HEK293 (cell line): Measurements from ENCODE around the gene ARHGAP26.

Experiments used
- CTCF ChIA-PET: fragments of 350-600 bp; formaldehyde crosslinking; extraction: SDS; loops from one replicate; lab custom pipeline; 2021; ENCODE audit warnings: antibody characterized with exemption; lab: Yijun Ruan, JAX
- POLR2A ChIA-PET: fragments of 300-600 bp; formaldehyde crosslinking; extraction: SDS; loops from one replicate; lab custom pipeline; 2020; ENCODE audit warnings: antibody characterized with exemption, inconsistent platforms; lab: Yijun Ruan, JAX
- H3K27ac ChIP-seq: fragments of 200-500 bp; sonication (Bioruptor generic); 2 replicates; pipeline ENCODE4 v1.5.1; 2014; ENCODE audit warnings: low read depth, low read length, control low read depth, inconsistent platforms; ENCODE audit errors: extremely low read depth
- H3K36me3 ChIP-seq, 2 experiments: fragments of 200-500 bp in 1 of 2; sonication (Bioruptor generic) in 1 of 2; 1 replicate in 1 of 2; 2 replicates in 1 of 2; pipeline ENCODE4 v1.5.1; 2014 to 2017; ENCODE audit warnings: inconsistent platforms in 2 of 2, low read length in 2 of 2; ENCODE audit not compliant: control insufficient read depth in 2 of 2, insufficient read depth in 1 of 2
- H3K4me1 ChIP-seq: fragments of 200-500 bp; sonication (Bioruptor generic); 2 replicates; pipeline ENCODE4 v1.5.1; 2014; ENCODE audit warnings: mild to moderate bottlenecking, low read length, inconsistent platforms; ENCODE audit not compliant: control insufficient read depth, insufficient read depth
- H3K4me3 ChIP-seq: 2 replicates; pipeline ENCODE4 v1.5.1; 2011; ENCODE audit warnings: low read depth, mild to moderate bottlenecking, control low read depth, low read length, moderate library complexity
- H3K9me3 ChIP-seq: fragments of 200-500 bp; sonication (Bioruptor generic); 2 replicates; pipeline ENCODE4 v1.5.1; 2014; ENCODE audit warnings: low read depth, low read length, inconsistent platforms; ENCODE audit not compliant: control insufficient read depth, insufficient read depth
- GLIS1 ChIP-seq: fragments of 450-650 bp; formaldehyde crosslinking; IDR thresholded peaks from 2 replicates; pipeline ENCODE4 v1.5.1; 2016; ENCODE audit warnings: missing biosample characterization, missing genetic modification characterization
- SETDB1 ChIP-seq: IDR thresholded peaks from one replicate; pipeline ENCODE4 v1.6.1; 2017; ENCODE audit warnings: mild to moderate bottlenecking, low read length, moderate library complexity, mixed read lengths; ENCODE audit not compliant: insufficient read length
- ZFHX2 ChIP-seq: fragments of 450-650 bp; formaldehyde crosslinking; conservative IDR thresholded peaks from 2 replicates; pipeline ENCODE4 v1.5.1; 2016; ENCODE audit warnings: missing biosample characterization, missing genetic modification characterization
- ZFP37 ChIP-seq: fragments of 450-650 bp; formaldehyde crosslinking; IDR thresholded peaks from 2 replicates; pipeline ENCODE4 v1.5.1; 2016; ENCODE audit warnings: missing biosample characterization, missing genetic modification characterization
- ZFP69B ChIP-seq: fragments of 450-650 bp; formaldehyde crosslinking; IDR thresholded peaks from 2 replicates; pipeline ENCODE4 v1.5.1; 2016; ENCODE audit warnings: missing biosample characterization, missing genetic modification characterization
- ZNF169 ChIP-seq: fragments of 450-650 bp; formaldehyde crosslinking; IDR thresholded peaks from 2 replicates; pipeline ENCODE4 v1.5.1; 2016; ENCODE audit warnings: missing biosample characterization, missing genetic modification characterization
- ZNF335 ChIP-seq: fragments of 450-650 bp; formaldehyde crosslinking; conservative IDR thresholded peaks from 2 replicates; pipeline ENCODE4 v1.5.1; 2016; ENCODE audit warnings: missing biosample characterization, missing genetic modification characterization
- ZNF514 ChIP-seq: fragments of 450-650 bp; formaldehyde crosslinking; IDR thresholded peaks from 2 replicates; pipeline ENCODE4 v1.5.1; 2016; ENCODE audit warnings: missing biosample characterization, missing genetic modification characterization
- ZNF529 ChIP-seq: fragments of 450-650 bp; formaldehyde crosslinking; IDR thresholded peaks from 2 replicates; pipeline ENCODE4 v1.5.1; 2017; ENCODE audit warnings: missing genetic modification characterization, missing biosample characterization; ENCODE audit not compliant: insufficient replicate concordance
- ZNF629 ChIP-seq: fragments of 450-650 bp; formaldehyde crosslinking; IDR thresholded peaks from 2 replicates; pipeline ENCODE4 v1.5.1; 2017; ENCODE audit warnings: missing biosample characterization, missing genetic modification characterization
- ZNF660 ChIP-seq: fragments of 450-650 bp; IDR thresholded peaks from 2 replicates; pipeline ENCODE4 v1.5.1; 2018; ENCODE audit warnings: missing biosample characterization, mild to moderate bottlenecking, missing genetic modification characterization
- ZNF701 ChIP-seq: fragments of 450-650 bp; formaldehyde crosslinking; IDR thresholded peaks from 2 replicates; pipeline ENCODE4 v1.5.1; 2016; ENCODE audit warnings: missing biosample characterization, missing genetic modification characterization
- ZXDB ChIP-seq: fragments of 450-650 bp; formaldehyde crosslinking; IDR thresholded peaks from 2 replicates; pipeline ENCODE4 v1.5.1; 2016; ENCODE audit warnings: missing biosample characterization, missing genetic modification characterization
- TF ChIP-seq, protein P1 (sequence below): fragments of 450-650 bp; formaldehyde crosslinking; IDR thresholded peaks from 2 replicates; pipeline ENCODE4 v1.5.1; 2016; ENCODE audit warnings: missing biosample characterization, missing genetic modification characterization
- TF ChIP-seq, protein P2 (sequence below): fragments of 450-650 bp; formaldehyde crosslinking; IDR thresholded peaks from 2 replicates; pipeline ENCODE4 v1.5.1; 2017; ENCODE audit warnings: missing biosample characterization, missing genetic modification characterization
- TF ChIP-seq, protein P3 (sequence below): fragments of 450-650 bp; formaldehyde crosslinking; IDR thresholded peaks from 2 replicates; pipeline ENCODE4 v1.5.1; 2016; ENCODE audit warnings: missing biosample characterization, missing genetic modification characterization
- TF ChIP-seq, protein P4 (sequence below): fragments of 450-650 bp; formaldehyde crosslinking; conservative IDR thresholded peaks from 2 replicates; pipeline ENCODE4 v1.5.1; 2016; ENCODE audit warnings: low read depth, missing biosample characterization, missing genetic modification characterization

The ARHGAP26 gene

DNA sequence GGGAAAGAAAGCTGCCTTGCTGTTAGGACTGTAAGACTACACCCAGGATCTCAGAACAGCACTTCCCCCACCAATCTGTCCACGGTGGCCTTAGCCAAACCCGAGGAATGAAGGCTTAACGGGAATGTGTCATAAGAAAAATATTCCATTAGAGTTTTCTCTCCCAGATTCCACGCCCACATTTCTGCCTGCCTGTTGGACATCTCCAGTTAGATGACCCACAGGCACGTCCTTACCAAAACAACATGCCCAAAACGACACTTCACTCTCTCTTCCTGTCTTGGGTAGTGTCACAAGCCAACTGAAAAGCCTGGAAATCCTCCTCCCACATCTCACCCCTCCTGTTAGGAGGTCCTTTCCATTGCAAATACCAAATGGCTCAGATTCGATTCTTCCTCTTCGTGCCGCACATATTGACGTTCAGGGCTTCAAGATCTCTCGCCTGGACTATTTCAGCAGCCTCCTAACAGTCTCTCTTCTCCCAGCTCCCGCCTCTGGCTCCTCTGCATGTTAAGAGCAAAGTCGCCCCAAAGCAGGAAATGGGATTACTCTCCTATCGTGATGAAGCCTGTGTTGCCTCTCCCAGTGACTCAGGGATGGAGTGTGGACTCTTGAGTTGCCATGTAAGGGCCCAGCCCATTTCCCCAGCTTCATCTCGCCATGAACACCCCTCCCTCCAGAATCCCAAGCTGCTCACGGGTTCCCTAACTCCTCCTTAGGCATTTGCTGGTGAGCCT lies 474.0 kb downstream of the ARHGAP26 start (continued):
- TF ChIP-seq, protein P1, sequence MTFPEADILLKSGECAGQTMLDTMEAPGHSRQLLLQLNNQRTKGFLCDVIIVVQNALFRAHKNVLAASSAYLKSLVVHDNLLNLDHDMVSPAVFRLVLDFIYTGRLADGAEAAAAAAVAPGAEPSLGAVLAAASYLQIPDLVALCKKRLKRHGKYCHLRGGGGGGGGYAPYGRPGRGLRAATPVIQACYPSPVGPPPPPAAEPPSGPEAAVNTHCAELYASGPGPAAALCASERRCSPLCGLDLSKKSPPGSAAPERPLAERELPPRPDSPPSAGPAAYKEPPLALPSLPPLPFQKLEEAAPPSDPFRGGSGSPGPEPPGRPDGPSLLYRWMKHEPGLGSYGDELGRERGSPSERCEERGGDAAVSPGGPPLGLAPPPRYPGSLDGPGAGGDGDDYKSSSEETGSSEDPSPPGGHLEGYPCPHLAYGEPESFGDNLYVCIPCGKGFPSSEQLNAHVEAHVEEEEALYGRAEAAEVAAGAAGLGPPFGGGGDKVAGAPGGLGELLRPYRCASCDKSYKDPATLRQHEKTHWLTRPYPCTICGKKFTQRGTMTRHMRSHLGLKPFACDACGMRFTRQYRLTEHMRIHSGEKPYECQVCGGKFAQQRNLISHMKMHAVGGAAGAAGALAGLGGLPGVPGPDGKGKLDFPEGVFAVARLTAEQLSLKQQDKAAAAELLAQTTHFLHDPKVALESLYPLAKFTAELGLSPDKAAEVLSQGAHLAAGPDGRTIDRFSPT (tag by site-specific recombination), result peak; percentile 49; the same call in 1 of the 2 replicates
- TF ChIP-seq ZFP37 (tag by site-specific recombination), result peak; percentile 62; the same call in 1 of the 2 replicates
- peak; percentile 47 for TF ChIP-seq GLIS1 (tag by site-specific recombination)
- TF ChIP-seq, protein P2, sequence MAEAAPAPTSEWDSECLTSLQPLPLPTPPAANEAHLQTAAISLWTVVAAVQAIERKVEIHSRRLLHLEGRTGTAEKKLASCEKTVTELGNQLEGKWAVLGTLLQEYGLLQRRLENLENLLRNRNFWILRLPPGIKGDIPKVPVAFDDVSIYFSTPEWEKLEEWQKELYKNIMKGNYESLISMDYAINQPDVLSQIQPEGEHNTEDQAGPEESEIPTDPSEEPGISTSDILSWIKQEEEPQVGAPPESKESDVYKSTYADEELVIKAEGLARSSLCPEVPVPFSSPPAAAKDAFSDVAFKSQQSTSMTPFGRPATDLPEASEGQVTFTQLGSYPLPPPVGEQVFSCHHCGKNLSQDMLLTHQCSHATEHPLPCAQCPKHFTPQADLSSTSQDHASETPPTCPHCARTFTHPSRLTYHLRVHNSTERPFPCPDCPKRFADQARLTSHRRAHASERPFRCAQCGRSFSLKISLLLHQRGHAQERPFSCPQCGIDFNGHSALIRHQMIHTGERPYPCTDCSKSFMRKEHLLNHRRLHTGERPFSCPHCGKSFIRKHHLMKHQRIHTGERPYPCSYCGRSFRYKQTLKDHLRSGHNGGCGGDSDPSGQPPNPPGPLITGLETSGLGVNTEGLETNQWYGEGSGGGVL (tag by site-specific recombination), result peak; percentile 52; the same call in 1 of the 2 replicates
- no peak for TF ChIP-seq ZXDB (tag by site-specific recombination)
- peak; percentile 71 for TF ChIP-seq ZFHX2 (tag by site-specific recombination)
- no peak for TF ChIP-seq ZNF514 (tag by site-specific recombination)
- TF ChIP-seq ZNF335 (tag by site-specific recombination), result peak; percentile 47; the same call in 1 of the 2 replicates

DNA sequence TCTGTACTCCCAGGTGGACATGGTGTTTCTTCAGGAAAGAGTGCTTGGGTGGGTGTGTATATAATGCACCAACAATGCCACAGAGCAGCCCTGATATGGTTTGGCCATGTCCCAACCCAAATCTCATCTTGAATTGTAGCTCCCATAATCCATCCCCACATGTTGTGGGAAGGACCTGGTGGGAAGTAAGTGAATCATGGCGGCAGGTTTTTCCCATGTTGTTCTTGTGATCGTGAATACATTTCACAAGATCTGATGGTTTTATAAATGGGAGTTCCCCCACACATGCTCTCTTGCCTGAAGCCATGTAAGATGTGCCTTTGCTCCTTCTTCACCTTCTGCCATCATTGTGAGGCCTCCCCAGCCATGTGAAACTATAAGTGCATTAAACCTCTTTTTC lies 474.8 kb downstream of the ARHGAP26 start:
- H3K27ac ChIP-seq, result no peak overlapping the region

DNA sequence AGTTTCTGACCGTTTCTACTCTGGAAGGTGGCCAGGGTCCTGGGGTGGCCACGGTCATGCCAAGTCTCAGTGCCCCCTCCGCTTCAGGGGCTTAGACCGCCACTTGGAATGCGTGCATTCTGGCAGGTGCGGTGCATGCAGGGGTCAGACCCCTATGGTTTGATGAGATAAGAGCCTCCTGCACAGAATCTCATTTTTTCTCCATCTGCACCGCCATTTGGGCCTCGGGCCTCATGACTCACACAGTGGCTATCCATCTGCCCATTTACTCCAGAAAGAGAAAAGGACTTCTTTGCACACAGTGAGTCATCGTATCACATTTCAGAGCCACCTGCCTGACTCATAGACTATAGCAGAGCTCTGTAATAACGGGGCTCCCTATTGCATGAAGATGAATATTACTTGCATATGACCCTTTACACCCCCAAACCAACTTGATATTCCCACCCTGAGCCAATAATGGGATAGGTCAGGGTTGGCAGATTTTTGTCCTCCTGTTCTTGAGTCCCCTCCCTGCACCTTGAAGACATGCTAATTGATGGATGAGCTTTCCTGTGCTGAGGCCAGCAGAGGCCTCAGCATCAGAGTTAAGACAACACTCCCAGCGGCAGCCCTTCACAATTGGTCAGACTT lies 475.9 kb downstream of the ARHGAP26 start:
- H3K36me3 ChIP-seq, result no peaks in the 10 kb centered on the region
- ChIA-PET POLR2A (interaction anchor here (1.3 kb wide), 1 partner anchor 158 kb away, joined by 5 read pairs; no protein-coding TSS in a partner anchor), CTCF (interaction anchor here (0.6 to 1.1 kb wide), 3 partner anchors 15 to 918 kb away, joined by 3 to 5 read pairs (median 3); no protein-coding TSS in a partner anchor)
- H3K27ac ChIP-seq, result no peak overlapping the region; the same call in 1 of the 2 replicates
- H3K4me3 ChIP-seq, result peak overlapping the region; percentile 15
- no peaks in the 10 kb centered on the region for H3K9me3 ChIP-seq
- H3K4me1 ChIP-seq, result peaks cover 4% of the 10 kb centered on the region; the same call in 1 of the 2 replicates
- TF ChIP-seq, protein P1 (tag by site-specific recombination), result peak; percentile 98
- peak; percentile 39 for TF ChIP-seq ZNF529 (tag by site-specific recombination)
- TF ChIP-seq, protein P3, sequence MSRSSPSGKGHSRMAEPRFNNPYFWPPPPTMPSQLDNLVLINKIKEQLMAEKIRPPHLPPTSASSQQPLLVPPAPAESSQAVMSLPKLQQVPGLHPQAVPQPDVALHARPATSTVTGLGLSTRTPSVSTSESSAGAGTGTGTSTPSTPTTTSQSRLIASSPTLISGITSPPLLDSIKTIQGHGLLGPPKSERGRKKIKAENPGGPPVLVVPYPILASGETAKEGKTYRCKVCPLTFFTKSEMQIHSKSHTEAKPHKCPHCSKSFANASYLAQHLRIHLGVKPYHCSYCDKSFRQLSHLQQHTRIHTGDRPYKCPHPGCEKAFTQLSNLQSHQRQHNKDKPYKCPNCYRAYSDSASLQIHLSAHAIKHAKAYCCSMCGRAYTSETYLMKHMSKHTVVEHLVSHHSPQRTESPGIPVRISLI (tag by site-specific recombination), result peak; percentile 89
- peak; percentile 87 for TF ChIP-seq ZNF629 (tag by site-specific recombination)
- TF ChIP-seq ZFP69B, result peak; percentile 74
- peak; percentile 91 for TF ChIP-seq ZNF660 (tag by site-specific recombination)
- TF ChIP-seq, protein P4, sequence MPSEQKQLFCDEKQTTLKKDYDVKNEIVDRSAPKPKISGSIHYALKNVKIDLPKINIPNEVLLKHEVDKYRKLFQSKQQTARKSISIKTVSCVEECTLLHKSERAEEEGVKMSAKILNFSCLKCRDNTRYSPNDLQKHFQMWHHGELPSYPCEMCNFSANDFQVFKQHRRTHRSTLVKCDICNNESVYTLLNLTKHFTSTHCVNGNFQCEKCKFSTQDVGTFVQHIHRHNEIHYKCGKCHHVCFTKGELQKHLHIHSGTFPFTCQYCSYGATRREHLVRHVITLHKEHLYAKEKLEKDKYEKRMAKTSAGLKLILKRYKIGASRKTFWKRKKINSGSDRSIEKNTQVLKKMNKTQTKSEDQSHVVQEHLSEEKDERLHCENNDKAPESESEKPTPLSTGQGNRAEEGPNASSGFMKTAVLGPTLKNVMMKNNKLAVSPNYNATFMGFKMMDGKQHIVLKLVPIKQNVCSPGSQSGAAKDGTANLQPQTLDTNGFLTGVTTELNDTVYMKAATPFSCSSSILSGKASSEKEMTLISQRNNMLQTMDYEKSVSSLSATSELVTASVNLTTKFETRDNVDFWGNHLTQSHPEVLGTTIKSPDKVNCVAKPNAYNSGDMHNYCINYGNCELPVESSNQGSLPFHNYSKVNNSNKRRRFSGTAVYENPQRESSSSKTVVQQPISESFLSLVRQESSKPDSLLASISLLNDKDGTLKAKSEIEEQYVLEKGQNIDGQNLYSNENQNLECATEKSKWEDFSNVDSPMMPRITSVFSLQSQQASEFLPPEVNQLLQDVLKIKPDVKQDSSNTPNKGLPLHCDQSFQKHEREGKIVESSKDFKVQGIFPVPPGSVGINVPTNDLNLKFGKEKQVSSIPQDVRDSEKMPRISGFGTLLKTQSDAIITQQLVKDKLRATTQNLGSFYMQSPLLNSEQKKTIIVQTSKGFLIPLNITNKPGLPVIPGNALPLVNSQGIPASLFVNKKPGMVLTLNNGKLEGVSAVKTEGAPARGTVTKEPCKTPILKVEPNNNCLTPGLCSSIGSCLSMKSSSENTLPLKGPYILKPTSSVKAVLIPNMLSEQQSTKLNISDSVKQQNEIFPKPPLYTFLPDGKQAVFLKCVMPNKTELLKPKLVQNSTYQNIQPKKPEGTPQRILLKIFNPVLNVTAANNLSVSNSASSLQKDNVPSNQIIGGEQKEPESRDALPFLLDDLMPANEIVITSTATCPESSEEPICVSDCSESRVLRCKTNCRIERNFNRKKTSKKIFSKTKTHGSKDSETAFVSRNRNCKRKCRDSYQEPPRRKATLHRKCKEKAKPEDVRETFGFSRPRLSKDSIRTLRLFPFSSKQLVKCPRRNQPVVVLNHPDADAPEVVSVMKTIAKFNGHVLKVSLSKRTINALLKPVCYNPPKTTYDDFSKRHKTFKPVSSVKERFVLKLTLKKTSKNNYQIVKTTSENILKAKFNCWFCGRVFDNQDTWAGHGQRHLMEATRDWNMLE (tag by site-specific recombination), result peak; percentile 35; the same call in 1 of the 2 replicates

More for the DNA sequence above, 474.8 kb downstream of the ARHGAP26 start:
- TF ChIP-seq ZNF701 (tag by site-specific recombination), result peak; percentile 89; the same call in 1 of the 2 replicates
- TF ChIP-seq SETDB1, result peak; percentile 77
- TF ChIP-seq ZNF169 (tag by site-specific recombination), result no peak
- no peak overlapping the region for H3K4me3 ChIP-seq
- POLR2A ChIA-PET, result interaction anchor here (0.5 kb wide), 1 partner anchor 138 kb away, joined by 4 read pairs; no protein-coding TSS in a partner anchor
- no peaks in the 10 kb centered on the region for H3K9me3 ChIP-seq
- no peaks in the 10 kb centered on the region for H3K36me3 ChIP-seq
- CTCF ChIA-PET, result interaction anchor here (0.6 to 1.3 kb wide), 2 partner anchors 24 to 36 kb away, joined by 3 read pairs; no protein-coding TSS in a partner anchor
- peaks cover 4% of the 10 kb centered on the region; the same call in 1 of the 2 replicates for H3K4me1 ChIP-seq
